Lower leg skin (tissue), 3 donors: Measurements from ENCODE around the gene ESRP2.

Experiments used
- POLR2A ChIP-seq, 2 donors: fragments of 450-650 bp; IDR thresholded peaks; one replicate each; pipeline ENCODE4 v1.6.1; 2016 to 2017; ENCODE audit warnings: antibody characterized with exemption in 2 of 2, mild to moderate bottlenecking in 1 of 2, moderate library complexity in 1 of 2
- TF ChIP-seq, protein P1 (sequence below), 3 donors: fragments of 450-650 bp; IDR thresholded peaks; one replicate each; pipeline ENCODE4 v1.5.1; 2016; ENCODE audit warnings: antibody characterized with exemption in 3 of 3, mild to moderate bottlenecking in 3 of 3, moderate library complexity in 2 of 3

DNA sequence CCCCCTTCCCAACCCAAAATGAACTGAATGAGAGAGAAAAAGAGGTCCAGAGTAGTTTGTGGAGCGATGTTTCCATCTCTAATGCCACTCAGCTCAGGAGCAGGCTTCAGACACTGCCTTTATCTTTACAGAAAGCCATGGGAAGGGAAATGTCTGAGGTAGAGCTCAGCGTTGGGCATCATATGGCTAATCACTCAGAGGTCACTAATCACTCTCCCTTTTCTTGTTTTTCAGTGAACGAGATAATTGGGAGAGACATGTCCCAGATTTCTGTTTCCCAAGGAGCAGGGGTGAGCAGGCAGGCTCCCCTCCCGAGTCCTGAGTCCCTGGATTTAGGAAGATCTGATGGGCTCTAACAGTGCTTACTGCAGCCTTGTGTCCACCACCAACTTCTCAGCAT lies 9.8 kb downstream of the ESRP2 start:
- TF ChIP-seq, protein P1, sequence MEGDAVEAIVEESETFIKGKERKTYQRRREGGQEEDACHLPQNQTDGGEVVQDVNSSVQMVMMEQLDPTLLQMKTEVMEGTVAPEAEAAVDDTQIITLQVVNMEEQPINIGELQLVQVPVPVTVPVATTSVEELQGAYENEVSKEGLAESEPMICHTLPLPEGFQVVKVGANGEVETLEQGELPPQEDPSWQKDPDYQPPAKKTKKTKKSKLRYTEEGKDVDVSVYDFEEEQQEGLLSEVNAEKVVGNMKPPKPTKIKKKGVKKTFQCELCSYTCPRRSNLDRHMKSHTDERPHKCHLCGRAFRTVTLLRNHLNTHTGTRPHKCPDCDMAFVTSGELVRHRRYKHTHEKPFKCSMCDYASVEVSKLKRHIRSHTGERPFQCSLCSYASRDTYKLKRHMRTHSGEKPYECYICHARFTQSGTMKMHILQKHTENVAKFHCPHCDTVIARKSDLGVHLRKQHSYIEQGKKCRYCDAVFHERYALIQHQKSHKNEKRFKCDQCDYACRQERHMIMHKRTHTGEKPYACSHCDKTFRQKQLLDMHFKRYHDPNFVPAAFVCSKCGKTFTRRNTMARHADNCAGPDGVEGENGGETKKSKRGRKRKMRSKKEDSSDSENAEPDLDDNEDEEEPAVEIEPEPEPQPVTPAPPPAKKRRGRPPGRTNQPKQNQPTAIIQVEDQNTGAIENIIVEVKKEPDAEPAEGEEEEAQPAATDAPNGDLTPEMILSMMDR (IDR thresholded peaks at IDR 0.05) = no peak
- TF ChIP-seq POLR2A (IDR thresholded peaks at IDR 0.05) = no peak
